DMS79 (cell line): ENCODE data around the gene NCOA1.
"Not testable (repeated sequence)": the region's sequence is repeated elsewhere in the genome, so short reads cannot be mapped to it uniquely, and the experiment has no call there.

ENCODE experiments used
- DNase-seq: peaks from one replicate; lab custom pipeline; 2025; lab: John Stamatoyannopoulos, UW

Gene NCOA1

GRCh38 chr2:24490690-24491541, at the start of gene NCOA1:
TSS of gene NCOA1 (plus strand) at chr2:24491254. CDS start at chr2:24658678, 167,424 bp downstream.
- peak; percentile 30 for DNase-seq

- DNase-seq = no peak
These were observed 42.3 kb upstream of the NCOA1 start for GRCh38 chr2:24448797-24449196.

GRCh38 chr2:24449344-24449743, 41.7 kb upstream of the NCOA1 start:
- no peak for DNase-seq

GRCh38 chr2:24451805-24452501, 39.1 kb upstream of the NCOA1 start:
- DNase-seq = no peak

DNA sequence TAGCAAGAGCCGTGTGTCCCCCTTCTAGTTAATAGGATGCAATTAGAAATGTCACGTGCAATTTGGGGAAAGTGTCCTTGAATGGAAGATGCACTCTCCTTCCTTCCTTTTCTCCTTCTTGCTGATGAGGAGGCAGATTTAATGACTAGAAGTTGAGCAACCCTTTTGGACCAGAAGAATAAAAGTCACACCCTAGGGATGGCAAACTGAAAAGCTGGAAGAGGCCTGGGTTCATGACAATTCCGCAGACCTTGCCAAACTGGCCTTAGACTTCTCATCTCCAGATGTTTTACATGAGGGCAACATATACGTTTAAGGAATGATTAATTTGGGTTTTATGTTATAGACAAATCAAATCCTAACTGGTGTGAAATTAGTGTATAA, 38.6 kb upstream of the NCOA1 start:
- DNase-seq = no peak

GRCh38 chr2:24453379-24454073, 37.5 kb upstream of the NCOA1 start:
- no peak for DNase-seq

DNA sequence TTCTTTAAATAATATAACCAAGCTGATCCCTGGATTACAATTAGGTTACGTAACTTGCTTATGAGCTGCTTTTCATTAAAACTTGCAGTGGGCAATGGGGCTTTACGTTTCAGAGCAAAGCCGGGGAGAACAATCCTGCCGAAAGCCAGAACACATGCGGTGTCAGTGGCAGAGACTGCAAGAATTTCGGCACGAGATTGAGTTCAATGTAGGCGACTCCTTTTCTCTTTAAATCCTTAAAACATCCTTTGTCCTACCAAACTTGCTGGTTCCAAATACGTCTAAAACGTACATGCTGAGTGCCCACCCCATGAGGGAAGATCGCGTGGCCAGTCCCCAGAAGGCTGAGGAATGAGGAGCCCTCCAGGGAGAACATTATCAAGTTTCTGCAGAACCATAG, 36.8 kb upstream of the NCOA1 start:
- DNase-seq = no peak

- no peak for DNase-seq
These were observed 34.2 kb upstream of the NCOA1 start for GRCh38 chr2:24456599-24457556.

GRCh38 chr2:24457696-24458386, 33.2 kb upstream of the NCOA1 start:
- no peak for DNase-seq

- no peak for DNase-seq
These were observed 31.6 kb upstream of the NCOA1 start for GRCh38 chr2:24459224-24460161.

GRCh38 chr2:24461685-24462084, 29.4 kb upstream of the NCOA1 start:
- no peak for DNase-seq

GRCh38 chr2:24463271-24463670, 27.8 kb upstream of the NCOA1 start:
- no peak for DNase-seq

DNA sequence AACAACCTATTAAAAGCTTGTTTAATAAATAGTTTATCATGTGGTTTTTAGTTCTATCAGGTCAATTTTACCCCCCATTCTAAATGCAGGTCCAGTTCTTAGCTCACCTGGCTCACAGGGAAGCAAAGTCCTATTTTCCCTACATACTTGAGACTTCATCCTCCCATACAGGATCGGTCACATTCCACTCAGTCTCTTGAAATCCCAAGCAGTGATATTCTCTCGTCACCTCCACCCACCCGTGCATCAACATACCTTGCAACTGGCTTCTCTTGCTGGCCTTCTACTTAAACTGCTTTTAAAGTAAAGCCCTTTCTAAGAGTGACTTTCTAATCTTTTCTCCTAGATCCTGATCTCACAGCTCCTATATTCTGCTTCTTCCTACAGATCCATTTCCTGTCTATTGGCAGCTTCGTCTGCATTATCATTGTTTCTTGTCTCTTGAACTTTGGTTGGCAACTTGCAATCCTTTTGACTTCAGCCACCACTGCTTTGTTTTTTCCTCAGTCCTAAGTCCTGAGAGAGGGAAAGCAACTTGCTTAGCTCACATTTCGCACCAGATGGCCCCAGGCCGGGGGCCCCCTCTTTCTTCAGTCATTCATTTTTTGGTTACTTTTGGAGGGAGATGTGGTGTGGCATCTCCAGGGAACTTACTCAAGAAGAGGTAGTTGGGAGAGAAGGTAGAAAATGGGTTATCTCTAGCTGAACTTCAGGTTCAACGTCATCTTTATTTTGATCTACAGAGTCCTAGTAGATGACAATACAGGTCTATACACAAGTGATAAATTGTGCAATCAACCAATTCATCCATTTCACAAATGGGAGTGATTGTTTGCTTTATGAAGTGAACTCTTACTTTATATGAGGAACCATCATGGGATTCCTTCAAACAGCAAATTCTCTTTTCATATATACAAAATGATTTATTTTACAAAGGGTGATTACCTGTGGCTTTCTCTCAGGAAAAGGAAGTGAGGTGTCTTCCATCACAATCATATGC, 23.9 kb upstream of the NCOA1 start:
- DNase-seq = no peak

DNA sequence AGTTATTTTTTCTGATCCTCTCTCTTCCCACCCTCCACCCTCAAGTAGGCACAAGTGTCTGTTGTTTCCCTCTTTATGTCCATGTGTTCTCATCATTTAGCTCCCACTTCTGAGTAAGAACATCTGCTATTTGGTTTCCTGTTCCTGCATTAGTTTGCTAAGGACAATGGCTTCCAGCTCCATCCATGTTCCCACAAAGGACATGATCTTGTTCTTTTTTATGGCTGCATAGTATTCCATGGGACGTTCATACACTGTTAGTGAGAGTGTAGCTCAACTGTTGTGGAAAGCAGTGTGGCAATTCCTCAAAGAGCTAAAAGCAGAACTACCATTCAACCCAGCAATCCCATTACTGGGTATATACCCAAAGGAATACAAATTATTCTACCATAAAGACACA, 22.6 kb upstream of the NCOA1 start:
- DNase-seq = not testable (repeated sequence)

- DNase-seq = no peak
These were observed 21.9 kb upstream of the NCOA1 start for GRCh38 chr2:24469148-24469650.

DNA sequence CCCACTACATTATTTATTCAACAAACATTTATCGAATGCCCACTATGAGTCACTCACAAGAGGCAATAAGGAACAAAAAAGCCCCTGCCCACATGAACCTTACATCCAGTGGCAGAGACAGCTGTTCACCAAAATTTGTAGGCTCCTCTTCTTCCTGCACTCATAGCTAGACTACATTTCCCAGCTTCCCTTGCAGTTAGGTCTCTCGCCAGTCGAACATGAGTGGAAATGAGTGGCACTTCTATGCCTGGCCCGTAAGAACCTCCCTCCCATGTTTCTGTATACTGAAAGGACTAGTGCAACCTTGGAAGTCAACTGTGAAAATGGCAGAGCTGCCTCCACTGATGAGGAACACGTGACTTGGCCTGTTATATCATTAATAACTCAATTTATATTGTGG, 19.4 kb upstream of the NCOA1 start:
- DNase-seq = no peak

DNA sequence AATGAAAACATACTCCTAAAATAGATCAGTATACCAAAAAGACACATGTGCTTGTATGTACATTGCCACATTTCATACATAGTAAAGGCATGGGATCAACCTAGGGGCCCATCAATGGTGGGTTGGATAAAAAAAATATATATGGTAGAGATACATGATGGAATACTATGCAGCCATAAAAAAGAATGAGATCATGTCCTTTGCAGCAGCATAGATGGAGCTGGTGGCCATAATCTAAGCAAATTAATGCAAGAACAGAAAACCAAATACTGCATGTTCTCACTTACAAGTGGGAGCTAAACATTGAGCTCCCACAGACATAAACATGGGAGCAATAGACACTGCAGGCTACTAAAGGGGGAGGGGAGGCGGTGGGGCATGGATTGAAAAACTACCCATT, 18.6 kb upstream of the NCOA1 start:
- DNase-seq = no peak

- DNase-seq = no peak
These were observed 17.4 kb upstream of the NCOA1 start for GRCh38 chr2:24473626-24474025.
